ENCODE measurements around the gene UBXN1. TPM values are rescaled to one million over a fixed set of nuclear protein-coding genes. Genes with fewer than 3 reads are reported as not detected.
"Not testable (repeated sequence)": the region's sequence is repeated elsewhere in the genome, so short reads cannot be mapped to it uniquely, and the experiment has no call there.

UBXN1 gene
- total RNA-seq, 1 donor from 2014 or later: 102 TPM

GRCh38 chr11:62708793-62709192 is 29.9 kb upstream of the UBXN1 start:
- DNase-seq (ENCODE audit: low read depth in 2 of 2): peak in 1 of 2 donors; percentile 25

GRCh38 chr11:62708392-62708791 is 29.5 kb upstream of the UBXN1 start:
- DNase-seq (ENCODE audit: low read depth in 2 of 2): no peak

GRCh38 chr11:62707277-62707861 is 28.5 kb upstream of the UBXN1 start, which contains the start of the genes BSCL2 and GNG3:
BSCL2 (minus strand) TSS chr11:62707424; CDS start chr11:62707195, 229 bp downstream.
GNG3 (plus strand) TSS chr11:62707676; CDS start chr11:62708296, 620 bp downstream.
- DNase-seq (ENCODE audit: low read depth in 2 of 2): no peak

- DNase-seq (ENCODE audit: low read depth in 2 of 2): no peak
These were observed 28.0 kb upstream of the UBXN1 start for GRCh38 chr11:62706850-62707247.

- DNase-seq (ENCODE audit: low read depth in 2 of 2): peak; percentile 84 to 95
These were observed 27.3 kb upstream of the UBXN1 start for GRCh38 chr11:62705880-62706849.

- DNase-seq (ENCODE audit: low read depth in 2 of 2): peak in 1 of 2 donors; percentile 13
These were observed 26.5 kb upstream of the UBXN1 start for GRCh38 chr11:62705413-62705812.

GRCh38 chr11:62703921-62704320 is 25.0 kb upstream of the UBXN1 start:
- DNase-seq (ENCODE audit: low read depth in 2 of 2): not testable (repeated sequence)

GRCh38 chr11:62702246-62702645 is 23.4 kb upstream of the UBXN1 start:
- no peak for DNase-seq (ENCODE audit: low read depth in 2 of 2)

- peak; percentile 74 to 88 for DNase-seq (ENCODE audit: low read depth in 2 of 2)
These were observed 15.7 kb upstream of the UBXN1 start for GRCh38 chr11:62694455-62695167.

- not testable (repeated sequence) for DNase-seq (ENCODE audit: low read depth in 2 of 2)
These were observed 14.8 kb upstream of the UBXN1 start for GRCh38 chr11:62693624-62694023.

GRCh38 chr11:62689421-62690183 is 10.7 kb upstream of the UBXN1 start, which contains the start of gene LRRN4CL:
LRRN4CL (minus strand) TSS chr11:62689530; CDS start chr11:62688508, 1,022 bp downstream.
- no peak for DNase-seq (ENCODE audit: low read depth in 2 of 2)

- DNase-seq (ENCODE audit: low read depth in 2 of 2): no peak
These were observed 9.6 kb upstream of the UBXN1 start for GRCh38 chr11:62688491-62688890.

GRCh38 chr11:62687508-62688396 is 8.9 kb upstream of the UBXN1 start:
- no peak for DNase-seq (ENCODE audit: low read depth in 2 of 2)

- no peak for DNase-seq (ENCODE audit: low read depth in 2 of 2)
These were observed 3.6 kb upstream of the UBXN1 start for GRCh38 chr11:62682518-62682917.

GRCh38 chr11:62680825-62681240 is 2.0 kb upstream of the UBXN1 start:
- peak; percentile 71 to 82 for DNase-seq (ENCODE audit: low read depth in 2 of 2)

GRCh38 chr11:62678433-62678769 is 472 bp downstream of the UBXN1 start:
- no peak for DNase-seq (ENCODE audit: low read depth in 2 of 2)

- no peak for DNase-seq (ENCODE audit: low read depth in 2 of 2)
These were observed 1.2 kb downstream of the UBXN1 start for GRCh38 chr11:62677714-62678113.

GRCh38 chr11:62677156-62677555 is 1.7 kb downstream of the UBXN1 start:
- DNase-seq (ENCODE audit: low read depth in 2 of 2): no peak

- DNase-seq (ENCODE audit: low read depth in 2 of 2): no peak
These were observed 2.2 kb downstream of the UBXN1 start for GRCh38 chr11:62676698-62677097.

- not testable (repeated sequence) for DNase-seq (ENCODE audit: low read depth in 2 of 2)
These were observed 3.5 kb downstream of the UBXN1 start for GRCh38 chr11:62675415-62675814.
